Left lobe of liver (tissue), 2 donors: Measurements from ENCODE around the gene EXOC6B. TPM values are rescaled to one million over a fixed set of nuclear protein-coding genes. Genes with fewer than 3 reads are reported as not detected.

Experiments used
- ATAC-seq: fragments of 200-7000 bp; cut with Tn5 transposase; one replicate; pipeline ENCODE4 v1.9.1; 2020; ENCODE audit warnings: mild to moderate bottlenecking, moderate library complexity
- DNase-seq: peaks from one replicate; pipeline ENCODE4 v3.0.0-alpha.2; 2020; ENCODE audit warnings: low spot score
- total RNA-seq: library from RNA; stranded (reverse); gene quantifications from one replicate; pipeline ENCODE4 v1.2.1, GENCODE V29; 2021
- donor health status: DM: no; HTN: no; CAD: no; lungs with moderate emphysema.
- donor health status: DM: no; HTN: yes; CAD: no.

Gene EXOC6B
- total RNA-seq, 1 donor from 2014 or later, result 9.1 TPM

- no peak for ATAC-seq
- DNase-seq, result no peak
Observed at GRCh38 chr2:72394541-72395070, 431.2 kb downstream of the EXOC6B start.

- ATAC-seq (no peak), DNase-seq (no peak)
Observed at GRCh38 chr2:72389447-72389846, 436.4 kb downstream of the EXOC6B start.

GRCh38 chr2:72388263-72388662, 437.6 kb downstream of the EXOC6B start:
- ATAC-seq (no peak), DNase-seq (no peak)

- no peak for ATAC-seq
- DNase-seq, result no peak
Observed at GRCh38 chr2:72386288-72386687, 439.5 kb downstream of the EXOC6B start.

DNA sequence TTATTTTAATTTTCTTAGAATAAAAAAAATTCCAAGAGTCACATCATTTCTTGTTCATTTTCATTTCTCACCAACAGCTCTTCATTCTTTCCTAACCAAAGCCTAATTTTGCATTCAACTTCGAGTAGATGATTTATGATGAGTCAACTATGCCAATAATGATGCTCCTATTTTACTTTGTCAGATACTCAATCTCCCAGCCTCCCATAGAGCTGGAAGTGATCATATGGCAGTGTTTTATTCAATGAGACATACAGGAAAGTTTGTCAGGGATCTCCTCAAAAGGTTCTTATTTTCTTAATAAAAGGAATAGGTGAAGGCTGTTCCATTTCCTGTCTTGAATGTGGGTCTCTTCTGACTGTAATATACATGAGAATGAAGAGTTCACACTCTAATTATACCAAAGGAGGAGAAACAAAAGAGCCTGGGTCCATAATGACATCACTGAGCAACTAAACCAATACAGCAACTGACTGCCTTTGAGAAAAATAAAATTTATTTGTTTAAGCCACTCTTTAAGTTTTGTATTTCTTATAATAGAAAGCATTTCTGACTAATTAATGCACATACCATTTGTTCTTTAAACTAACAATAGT, 447.0 kb downstream of the EXOC6B start:
- ATAC-seq (no peak), DNase-seq (no peak)

GRCh38 chr2:72367530-72368225, 458.2 kb downstream of the EXOC6B start:
- DNase-seq, result peak; percentile 56
- peak; percentile 90 for ATAC-seq

GRCh38 chr2:72363406-72363805, 462.4 kb downstream of the EXOC6B start:
- DNase-seq, result no peak
- no peak for ATAC-seq

DNA sequence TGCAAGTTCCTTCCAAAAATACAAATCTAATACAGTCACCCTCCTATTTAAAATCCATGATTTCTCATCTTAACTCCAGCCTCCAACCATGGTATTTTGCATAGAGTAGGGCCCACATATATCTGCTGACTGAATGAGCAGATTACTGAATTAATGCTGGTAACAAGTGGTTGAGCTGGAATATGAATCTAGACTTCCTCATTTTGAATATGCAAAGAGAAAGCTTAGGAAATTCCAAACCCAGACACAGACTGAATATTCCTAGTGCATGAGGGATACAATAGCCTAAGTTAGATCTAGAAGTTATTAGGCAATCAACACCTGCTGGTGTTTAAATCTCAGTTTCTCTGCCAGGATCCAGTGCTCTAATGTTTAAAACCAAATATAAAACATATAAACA, 463.1 kb downstream of the EXOC6B start:
- ATAC-seq (no peak), DNase-seq (no peak)

- DNase-seq, result no peak
- no peak for ATAC-seq
Observed at GRCh38 chr2:72361521-72361920, 464.3 kb downstream of the EXOC6B start.

- no peak for ATAC-seq
- no peak for DNase-seq
Observed at GRCh38 chr2:72361042-72361441, 464.8 kb downstream of the EXOC6B start.

DNA sequence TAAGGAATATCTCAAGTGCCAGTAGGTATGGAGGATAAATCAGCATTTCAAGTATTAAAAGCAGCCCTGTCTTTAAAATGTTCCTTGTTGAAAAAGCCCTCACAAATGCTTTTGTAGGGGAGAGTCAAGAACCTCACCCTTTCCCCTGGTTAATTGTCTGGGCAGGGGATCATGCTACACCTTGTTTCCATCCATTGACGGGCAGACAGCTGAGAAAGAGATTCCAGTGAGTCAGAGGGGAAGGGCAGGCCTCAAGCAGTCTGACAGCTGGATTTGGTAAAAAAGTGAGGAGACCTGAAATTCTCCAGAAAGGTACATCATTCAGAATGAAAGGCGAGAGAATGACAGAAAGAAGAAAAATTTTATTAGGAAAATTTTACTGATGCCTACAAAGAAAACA, 475.0 kb downstream of the EXOC6B start:
- ATAC-seq (no peak), DNase-seq (no peak)

- DNase-seq (no peak), ATAC-seq (no peak)
Observed at GRCh38 chr2:72349016-72349415, 476.8 kb downstream of the EXOC6B start.

DNA sequence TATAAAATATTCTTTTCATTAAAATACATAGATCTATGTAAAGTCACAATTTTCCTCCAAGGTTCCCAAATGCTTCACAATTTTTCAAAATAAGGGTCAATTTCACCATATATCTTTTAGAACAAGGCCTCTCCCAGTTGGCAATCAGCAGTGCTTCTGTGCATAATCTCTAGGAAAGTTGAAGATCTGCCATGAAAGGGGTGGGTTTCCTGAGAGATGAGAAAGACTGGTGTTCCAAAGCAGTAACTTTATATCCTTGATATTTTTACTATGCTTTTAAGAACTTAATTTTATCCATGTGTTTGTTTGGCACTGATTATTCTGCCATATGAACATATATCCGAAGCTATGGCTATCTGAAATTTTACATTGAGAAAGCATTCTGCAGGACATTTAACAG, 478.8 kb downstream of the EXOC6B start:
- DNase-seq (no peak), ATAC-seq (no peak)

- no peak for DNase-seq
Observed at GRCh38 chr2:72341639-72342038, 484.2 kb downstream of the EXOC6B start.

GRCh38 chr2:72340665-72341064, 485.2 kb downstream of the EXOC6B start:
- DNase-seq (no peak), ATAC-seq (no peak)

More at GRCh38 chr2:72341639-72342038, 484.2 kb downstream of the EXOC6B start:
- ATAC-seq, result no peak

GRCh38 chr2:72338076-72338475, 487.8 kb downstream of the EXOC6B start:
- DNase-seq (no peak), ATAC-seq (no peak)

GRCh38 chr2:72332720-72333119, 493.1 kb downstream of the EXOC6B start:
- DNase-seq, result no peak
- no peak for ATAC-seq

DNA sequence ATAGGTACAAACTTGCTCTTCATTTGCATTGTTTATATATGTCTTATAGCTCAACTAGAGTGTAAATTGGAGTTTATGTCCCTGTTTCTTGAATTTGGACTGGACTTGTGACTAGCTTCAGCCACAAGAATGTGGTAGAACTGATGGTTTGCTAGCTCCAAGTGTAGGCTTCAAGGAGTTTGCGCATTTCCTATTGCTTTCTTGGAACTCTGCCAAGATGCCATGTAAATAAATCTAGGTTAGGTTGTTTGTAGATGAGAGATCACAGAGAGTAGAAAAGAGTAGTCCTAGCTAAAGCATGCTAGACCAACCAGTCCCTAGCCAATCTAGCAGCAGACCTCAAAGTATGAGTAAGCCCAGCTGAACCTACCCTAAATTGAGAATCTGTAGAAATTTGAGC, 495.2 kb downstream of the EXOC6B start:
- DNase-seq (no peak), ATAC-seq (no peak)

GRCh38 chr2:72326759-72327158, 499.1 kb downstream of the EXOC6B start:
- no peak for DNase-seq
- no peak for ATAC-seq

DNA sequence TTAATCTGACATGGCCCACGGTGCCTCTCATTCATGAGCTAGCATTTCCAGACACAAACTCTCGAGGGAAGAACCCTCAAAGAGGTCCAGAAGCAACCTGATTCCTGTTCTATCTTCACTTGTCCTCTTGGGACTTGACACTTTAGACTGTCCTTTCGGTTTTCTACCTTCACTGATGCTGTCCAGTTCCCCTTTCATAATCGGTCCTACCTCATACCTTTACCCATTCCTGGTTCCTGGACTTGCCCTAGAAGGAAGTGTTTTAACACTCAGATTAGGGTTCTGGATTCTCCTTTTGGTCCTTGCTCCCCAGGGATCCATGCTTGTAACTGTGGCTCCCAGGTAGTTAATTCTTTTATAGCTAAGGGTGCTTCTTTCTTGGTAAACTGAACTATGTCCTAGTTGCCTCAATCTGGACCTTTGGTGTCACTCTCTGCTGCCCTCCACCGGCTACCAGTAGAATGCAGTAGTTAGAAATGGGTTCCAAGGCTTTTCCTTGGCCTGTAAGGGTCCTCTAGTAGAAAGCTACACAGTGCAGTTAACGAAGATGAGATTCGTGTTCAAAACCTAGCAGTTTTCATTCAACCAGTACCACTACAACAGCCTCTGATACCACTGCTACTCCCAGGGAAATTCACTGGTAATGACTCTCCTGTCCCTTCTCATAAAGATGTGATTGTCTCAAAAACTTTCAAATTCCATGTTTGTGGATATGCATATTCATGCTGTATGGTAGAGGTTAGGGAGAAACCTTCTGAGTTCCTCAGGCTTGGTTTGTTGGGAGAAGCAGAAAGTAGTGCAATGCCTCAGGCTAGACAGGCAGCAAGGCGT, 500.0 kb downstream of the EXOC6B start:
- ATAC-seq (peak; percentile 99), DNase-seq (peak; percentile 49)

DNA sequence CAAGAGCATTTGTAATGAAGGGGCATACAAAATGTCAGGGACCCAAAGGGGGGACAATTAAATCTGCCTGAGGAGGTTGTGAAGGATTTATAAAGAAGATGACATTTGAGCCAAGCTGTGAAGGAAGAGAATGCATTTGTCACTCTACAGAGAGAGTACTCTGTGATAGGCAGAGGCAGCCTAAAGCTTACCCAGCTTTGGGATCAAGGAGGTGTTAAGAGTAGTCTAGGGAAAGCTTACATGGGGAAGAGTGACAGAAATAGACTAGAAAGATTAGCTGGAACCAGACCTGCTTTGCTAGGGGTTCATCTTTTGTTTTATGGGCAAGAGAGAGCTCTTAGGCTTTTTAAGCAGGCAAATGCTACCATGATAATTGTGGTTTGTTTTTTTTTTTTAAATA, 509.1 kb downstream of the EXOC6B start:
- ATAC-seq (no peak), DNase-seq (no peak)
